GM23338 (cell line): Measurements from ENCODE around the gene EIF5A.

Experiments used
- EZH2 ChIP-seq: fragments of 200-600 bp; sonication (generic); IDR thresholded peaks from one replicate; pipeline ENCODE4 v1.8.0; 2017; ENCODE audit warnings: antibody characterized with exemption, mild to moderate bottlenecking, low read depth; ENCODE audit not compliant: unreplicated experiment
- EZH2phosphoT487 ChIP-seq: fragments of 200-600 bp; sonication (generic); IDR thresholded peaks from one replicate; pipeline ENCODE4 v1.8.1; 2018; ENCODE audit warnings: antibody characterized with exemption; ENCODE audit not compliant: unreplicated experiment
- POLR2AphosphoS5 ChIP-seq: IDR thresholded peaks from 2 replicates; pipeline ENCODE4 v1.6.1; 2016; ENCODE audit warnings: antibody characterized with exemption, low read depth
- TF ChIP-seq, protein P1 (sequence below), 2 experiments: fragments of 200-600 bp in 1 of 2; sonication (generic) in 1 of 2; conservative IDR thresholded peaks; 2 replicates each; pipeline versions ENCODE4 v1.5.1 to v1.6.1; 2016 to 2017; ENCODE audit warnings: antibody characterized with exemption in 2 of 2, low read depth in 2 of 2, mild to moderate bottlenecking in 2 of 2, moderate library complexity in 1 of 2
- TF ChIP-seq, protein P2 (sequence below): IDR thresholded peaks from one replicate; pipeline ENCODE4 v1.6.1; 2018; ENCODE audit warnings: antibody characterized with exemption; ENCODE audit not compliant: unreplicated experiment

- TF ChIP-seq, protein P1, sequence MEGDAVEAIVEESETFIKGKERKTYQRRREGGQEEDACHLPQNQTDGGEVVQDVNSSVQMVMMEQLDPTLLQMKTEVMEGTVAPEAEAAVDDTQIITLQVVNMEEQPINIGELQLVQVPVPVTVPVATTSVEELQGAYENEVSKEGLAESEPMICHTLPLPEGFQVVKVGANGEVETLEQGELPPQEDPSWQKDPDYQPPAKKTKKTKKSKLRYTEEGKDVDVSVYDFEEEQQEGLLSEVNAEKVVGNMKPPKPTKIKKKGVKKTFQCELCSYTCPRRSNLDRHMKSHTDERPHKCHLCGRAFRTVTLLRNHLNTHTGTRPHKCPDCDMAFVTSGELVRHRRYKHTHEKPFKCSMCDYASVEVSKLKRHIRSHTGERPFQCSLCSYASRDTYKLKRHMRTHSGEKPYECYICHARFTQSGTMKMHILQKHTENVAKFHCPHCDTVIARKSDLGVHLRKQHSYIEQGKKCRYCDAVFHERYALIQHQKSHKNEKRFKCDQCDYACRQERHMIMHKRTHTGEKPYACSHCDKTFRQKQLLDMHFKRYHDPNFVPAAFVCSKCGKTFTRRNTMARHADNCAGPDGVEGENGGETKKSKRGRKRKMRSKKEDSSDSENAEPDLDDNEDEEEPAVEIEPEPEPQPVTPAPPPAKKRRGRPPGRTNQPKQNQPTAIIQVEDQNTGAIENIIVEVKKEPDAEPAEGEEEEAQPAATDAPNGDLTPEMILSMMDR (conservative IDR thresholded peaks at IDR 0.05; ENCODE audit: low read depth in 2 of 2), result no peak
- TF ChIP-seq EZH2phosphoT487 (no peak), POLR2AphosphoS5 (no peak), EZH2 (no peak)
- TF ChIP-seq, protein P2, sequence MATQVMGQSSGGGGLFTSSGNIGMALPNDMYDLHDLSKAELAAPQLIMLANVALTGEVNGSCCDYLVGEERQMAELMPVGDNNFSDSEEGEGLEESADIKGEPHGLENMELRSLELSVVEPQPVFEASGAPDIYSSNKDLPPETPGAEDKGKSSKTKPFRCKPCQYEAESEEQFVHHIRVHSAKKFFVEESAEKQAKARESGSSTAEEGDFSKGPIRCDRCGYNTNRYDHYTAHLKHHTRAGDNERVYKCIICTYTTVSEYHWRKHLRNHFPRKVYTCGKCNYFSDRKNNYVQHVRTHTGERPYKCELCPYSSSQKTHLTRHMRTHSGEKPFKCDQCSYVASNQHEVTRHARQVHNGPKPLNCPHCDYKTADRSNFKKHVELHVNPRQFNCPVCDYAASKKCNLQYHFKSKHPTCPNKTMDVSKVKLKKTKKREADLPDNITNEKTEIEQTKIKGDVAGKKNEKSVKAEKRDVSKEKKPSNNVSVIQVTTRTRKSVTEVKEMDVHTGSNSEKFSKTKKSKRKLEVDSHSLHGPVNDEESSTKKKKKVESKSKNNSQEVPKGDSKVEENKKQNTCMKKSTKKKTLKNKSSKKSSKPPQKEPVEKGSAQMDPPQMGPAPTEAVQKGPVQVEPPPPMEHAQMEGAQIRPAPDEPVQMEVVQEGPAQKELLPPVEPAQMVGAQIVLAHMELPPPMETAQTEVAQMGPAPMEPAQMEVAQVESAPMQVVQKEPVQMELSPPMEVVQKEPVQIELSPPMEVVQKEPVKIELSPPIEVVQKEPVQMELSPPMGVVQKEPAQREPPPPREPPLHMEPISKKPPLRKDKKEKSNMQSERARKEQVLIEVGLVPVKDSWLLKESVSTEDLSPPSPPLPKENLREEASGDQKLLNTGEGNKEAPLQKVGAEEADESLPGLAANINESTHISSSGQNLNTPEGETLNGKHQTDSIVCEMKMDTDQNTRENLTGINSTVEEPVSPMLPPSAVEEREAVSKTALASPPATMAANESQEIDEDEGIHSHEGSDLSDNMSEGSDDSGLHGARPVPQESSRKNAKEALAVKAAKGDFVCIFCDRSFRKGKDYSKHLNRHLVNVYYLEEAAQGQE, result no peak
Measured at GRCh38 chr17:7332111-7332510, 24.7 kb downstream of the EIF5A start.
